HEK293 (cell line): Measurements from ENCODE around the gene TEDDM1.
"Not testable (repeated sequence)": the region's sequence is repeated elsewhere in the genome, so short reads cannot be mapped to it uniquely, and the experiment has no call there.

Source experiments
- CTCF ChIA-PET: fragments of 350-600 bp; formaldehyde crosslinking; extraction: SDS; loops from one replicate; lab custom pipeline; 2021; ENCODE audit warnings: antibody characterized with exemption; lab: Yijun Ruan, JAX
- POLR2A ChIA-PET: fragments of 300-600 bp; formaldehyde crosslinking; extraction: SDS; loops from one replicate; lab custom pipeline; 2020; ENCODE audit warnings: antibody characterized with exemption, inconsistent platforms; lab: Yijun Ruan, JAX
- H3K27ac ChIP-seq: fragments of 200-500 bp; sonication (Bioruptor generic); 2 replicates; pipeline ENCODE4 v1.5.1; 2014; ENCODE audit warnings: low read depth, low read length, control low read depth, inconsistent platforms; ENCODE audit errors: extremely low read depth
- H3K36me3 ChIP-seq, 2 experiments: fragments of 200-500 bp in 1 of 2; sonication (Bioruptor generic) in 1 of 2; 1 replicate in 1 of 2; 2 replicates in 1 of 2; pipeline ENCODE4 v1.5.1; 2014 to 2017; ENCODE audit warnings: inconsistent platforms in 2 of 2, low read length in 2 of 2; ENCODE audit not compliant: control insufficient read depth in 2 of 2, insufficient read depth in 1 of 2
- H3K4me1 ChIP-seq: fragments of 200-500 bp; sonication (Bioruptor generic); 2 replicates; pipeline ENCODE4 v1.5.1; 2014; ENCODE audit warnings: mild to moderate bottlenecking, low read length, inconsistent platforms; ENCODE audit not compliant: control insufficient read depth, insufficient read depth
- H3K4me3 ChIP-seq: 2 replicates; pipeline ENCODE4 v1.5.1; 2011; ENCODE audit warnings: low read depth, mild to moderate bottlenecking, control low read depth, low read length, moderate library complexity
- H3K9me3 ChIP-seq: fragments of 200-500 bp; sonication (Bioruptor generic); 2 replicates; pipeline ENCODE4 v1.5.1; 2014; ENCODE audit warnings: low read depth, low read length, inconsistent platforms; ENCODE audit not compliant: control insufficient read depth, insufficient read depth
- HOXD13 ChIP-seq: sonication (generic); formaldehyde crosslinking; IDR thresholded peaks from 2 replicates; pipeline ENCODE4 v1.8.0; 2022; ENCODE audit warnings: missing genetic modification reagents, borderline replicate concordance
- IKZF3 ChIP-seq: fragments of 450-650 bp; IDR thresholded peaks from 2 replicates; pipeline ENCODE4 v1.5.0; 2018; ENCODE audit warnings: missing biosample characterization, mild to moderate bottlenecking, missing genetic modification characterization, moderate library complexity
- TSHZ1 ChIP-seq: fragments of 450-650 bp; formaldehyde crosslinking; IDR thresholded peaks from 2 replicates; pipeline ENCODE4 v1.5.1; 2016; ENCODE audit warnings: missing biosample characterization, missing genetic modification characterization, borderline replicate concordance
- ZBTB10 ChIP-seq: fragments of 450-650 bp; formaldehyde crosslinking; IDR thresholded peaks from 2 replicates; pipeline ENCODE4 v1.5.1; 2016; ENCODE audit warnings: missing biosample characterization, missing genetic modification characterization
- ZNF114 ChIP-seq: fragments of 450-650 bp; formaldehyde crosslinking; IDR thresholded peaks from 2 replicates; pipeline ENCODE4 v1.5.0; 2017; ENCODE audit warnings: missing biosample characterization, missing genetic modification characterization
- ZNF202 ChIP-seq: fragments of 450-650 bp; formaldehyde crosslinking; IDR thresholded peaks from 2 replicates; pipeline ENCODE4 v1.5.1; 2016; ENCODE audit warnings: missing biosample characterization, missing genetic modification characterization, borderline replicate concordance
- ZNF211 ChIP-seq: fragments of 450-650 bp; formaldehyde crosslinking; IDR thresholded peaks from 2 replicates; pipeline ENCODE4 v1.5.1; 2016; ENCODE audit warnings: low read depth, missing biosample characterization, missing genetic modification characterization
- ZNF23 ChIP-seq: fragments of 450-650 bp; formaldehyde crosslinking; IDR thresholded peaks from 2 replicates; pipeline ENCODE4 v1.5.1; 2016; ENCODE audit warnings: missing biosample characterization, missing genetic modification characterization, borderline replicate concordance
- ZNF26 ChIP-seq: fragments of 450-650 bp; formaldehyde crosslinking; IDR thresholded peaks from 2 replicates; pipeline ENCODE4 v1.5.1; 2016; ENCODE audit warnings: missing biosample characterization, missing genetic modification characterization
- ZNF302 ChIP-seq: fragments of 450-650 bp; formaldehyde crosslinking; IDR thresholded peaks from 2 replicates; pipeline ENCODE4 v1.5.1; 2016; ENCODE audit warnings: missing biosample characterization, missing genetic modification characterization, low read depth
- ZNF354C ChIP-seq: fragments of 450-650 bp; formaldehyde crosslinking; IDR thresholded peaks from 2 replicates; pipeline ENCODE4 v1.5.1; 2016; ENCODE audit warnings: missing biosample characterization, missing genetic modification characterization, low read depth, borderline replicate concordance
- ZNF37A ChIP-seq: fragments of 450-650 bp; IDR thresholded peaks from 2 replicates; pipeline ENCODE4 v1.5.1; 2018; ENCODE audit warnings: missing biosample characterization, missing genetic modification characterization
- ZNF596 ChIP-seq: fragments of 450-650 bp; IDR thresholded peaks from 2 replicates; pipeline ENCODE4 v1.5.0; 2018; ENCODE audit warnings: missing biosample characterization, mild to moderate bottlenecking, missing genetic modification characterization, moderate library complexity
- ZNF621 ChIP-seq: fragments of 450-650 bp; formaldehyde crosslinking; IDR thresholded peaks from 2 replicates; pipeline ENCODE4 v1.5.1; 2017; ENCODE audit warnings: missing biosample characterization, missing genetic modification characterization
- ZNF670 ChIP-seq: fragments of 450-650 bp; formaldehyde crosslinking; IDR thresholded peaks from 2 replicates; pipeline ENCODE4 v1.5.1; 2016; ENCODE audit warnings: missing biosample characterization, missing genetic modification characterization, low read depth
- ZNF843 ChIP-seq: fragments of 450-650 bp; formaldehyde crosslinking; IDR thresholded peaks from 2 replicates; pipeline ENCODE4 v1.5.1; 2016; ENCODE audit warnings: missing biosample characterization, missing genetic modification characterization
- ZSCAN30 ChIP-seq: fragments of 450-650 bp; IDR thresholded peaks from 2 replicates; pipeline ENCODE4 v1.5.1; 2018; ENCODE audit warnings: missing biosample characterization, mild to moderate bottlenecking, missing genetic modification characterization, moderate library complexity
- TF ChIP-seq, protein P1 (sequence below): fragments of 450-650 bp; formaldehyde crosslinking; IDR thresholded peaks from 2 replicates; pipeline ENCODE4 v1.5.1; 2017; ENCODE audit warnings: missing biosample characterization, missing genetic modification characterization
- TF ChIP-seq, protein P2 (sequence below): fragments of 450-650 bp; formaldehyde crosslinking; IDR thresholded peaks from 2 replicates; pipeline ENCODE4 v1.5.1; 2016; ENCODE audit warnings: missing biosample characterization, missing genetic modification characterization

Gene TEDDM1

GRCh38 chr1:182450087-182450486 is 49.6 kb upstream of the TEDDM1 start, which contains the start of gene RGSL1:
Gene RGSL1, plus strand, starts transcription at chr1:182450146. Its CDS starts 20 bp downstream, at chr1:182450166.
- H3K4me3 ChIP-seq = no peak within 1 kb of the TSS
- H3K36me3 ChIP-seq = no peaks in the 10 kb centered on the region
- TF ChIP-seq, protein P1, sequence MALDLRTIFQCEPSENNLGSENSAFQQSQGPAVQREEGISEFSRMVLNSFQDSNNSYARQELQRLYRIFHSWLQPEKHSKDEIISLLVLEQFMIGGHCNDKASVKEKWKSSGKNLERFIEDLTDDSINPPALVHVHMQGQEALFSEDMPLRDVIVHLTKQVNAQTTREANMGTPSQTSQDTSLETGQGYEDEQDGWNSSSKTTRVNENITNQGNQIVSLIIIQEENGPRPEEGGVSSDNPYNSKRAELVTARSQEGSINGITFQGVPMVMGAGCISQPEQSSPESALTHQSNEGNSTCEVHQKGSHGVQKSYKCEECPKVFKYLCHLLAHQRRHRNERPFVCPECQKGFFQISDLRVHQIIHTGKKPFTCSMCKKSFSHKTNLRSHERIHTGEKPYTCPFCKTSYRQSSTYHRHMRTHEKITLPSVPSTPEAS (tag by site-specific recombination) = no peak
- TF ChIP-seq ZSCAN30 (tag by site-specific recombination) = no peak
- TF ChIP-seq ZNF26 (tag by site-specific recombination) = no peak
- TF ChIP-seq ZNF302 (tag by site-specific recombination) = no peak
- TF ChIP-seq TSHZ1 (tag by site-specific recombination) = no peak
- TF ChIP-seq ZNF621 = no peak
- no peak for TF ChIP-seq ZBTB10 (tag by site-specific recombination)
- TF ChIP-seq ZNF37A (tag by site-specific recombination) = no peak
- TF ChIP-seq ZNF354C (tag by site-specific recombination) = no peak
- no peak for TF ChIP-seq HOXD13 (CRISPR knock-in tag)
- TF ChIP-seq ZNF114 (tag by site-specific recombination) = no peak
- TF ChIP-seq ZNF670 (tag by site-specific recombination) = no peak
- TF ChIP-seq ZNF202 (tag by site-specific recombination) = no peak
- TF ChIP-seq ZNF23 = no peak
- no peak for TF ChIP-seq ZNF596 (tag by site-specific recombination)
- no peak for TF ChIP-seq IKZF3
- no peaks in the 10 kb centered on the region for H3K4me1 ChIP-seq
- CTCF ChIA-PET = no interaction called here
- no peak within 1 kb of the TSS for H3K27ac ChIP-seq
- POLR2A ChIA-PET = no interaction called here
- no peaks in the 10 kb centered on the region for H3K9me3 ChIP-seq

- Histone ChIP-seq H3K4me3 (no peak overlapping the region), H3K27ac (no peak overlapping the region), H3K9me3 (no peaks in the 10 kb centered on the region), H3K4me1 (no peaks in the 10 kb centered on the region), H3K36me3 (no peaks in the 10 kb centered on the region)
- ChIA-PET POLR2A (interaction anchor here (0.8 kb wide), 1 partner anchor 335 kb away, joined by 3 read pairs; no protein-coding TSS in a partner anchor), CTCF (interaction anchor here (0.6 to 1.6 kb wide), 5 partner anchors 124 to 363 kb away, joined by 3 to 9 read pairs (median 6); no protein-coding TSS in a partner anchor)
- no peak for TF ChIP-seq ZNF211
- TF ChIP-seq ZNF843 (tag by site-specific recombination) = no peak
- TF ChIP-seq IKZF3 = no peak
- no peak for TF ChIP-seq ZNF302 (tag by site-specific recombination)
- no peak for TF ChIP-seq ZNF202 (tag by site-specific recombination)
- TF ChIP-seq, protein P2, sequence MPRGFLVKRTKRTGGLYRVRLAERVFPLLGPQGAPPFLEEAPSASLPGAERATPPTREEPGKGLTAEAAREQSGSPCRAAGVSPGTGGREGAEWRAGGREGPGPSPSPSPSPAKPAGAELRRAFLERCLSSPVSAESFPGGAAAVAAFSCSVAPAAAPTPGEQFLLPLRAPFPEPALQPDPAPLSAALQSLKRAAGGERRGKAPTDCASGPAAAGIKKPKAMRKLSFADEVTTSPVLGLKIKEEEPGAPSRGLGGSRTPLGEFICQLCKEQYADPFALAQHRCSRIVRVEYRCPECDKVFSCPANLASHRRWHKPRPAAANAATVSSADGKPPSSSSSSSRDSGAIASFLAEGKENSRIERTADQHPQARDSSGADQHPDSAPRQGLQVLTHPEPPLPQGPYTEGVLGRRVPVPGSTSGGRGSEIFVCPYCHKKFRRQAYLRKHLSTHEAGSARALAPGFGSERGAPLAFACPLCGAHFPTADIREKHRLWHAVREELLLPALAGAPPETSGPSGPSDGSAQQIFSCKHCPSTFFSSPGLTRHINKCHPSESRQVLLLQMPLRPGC (tag by site-specific recombination) = no peak
Measured at GRCh38 chr1:182447660-182448059, 47.2 kb upstream of the TEDDM1 start.

GRCh38 chr1:182447124-182447523 is 46.7 kb upstream of the TEDDM1 start:
- CTCF ChIA-PET = interaction anchor here (0.6 to 1.6 kb wide), 5 partner anchors 123 to 362 kb away, joined by 3 to 9 read pairs (median 6); no protein-coding TSS in a partner anchor
- H3K4me3 ChIP-seq, H3K36me3 ChIP-seq, POLR2A ChIA-PET, H3K9me3 ChIP-seq, H3K27ac ChIP-seq, H3K4me1 ChIP-seq: not testable (repeated sequence)
